ENCODE data around the gene PIH1D1. TPM values are rescaled to one million over a fixed set of nuclear protein-coding genes. Genes with fewer than 3 reads are reported as not detected.
A peak's percentile ranks its signal among the peaks of the same experiment; 100 is the strongest.

Gene PIH1D1
- total RNA-seq, 1 donor from 2014 or later: 54.6 TPM

DNA sequence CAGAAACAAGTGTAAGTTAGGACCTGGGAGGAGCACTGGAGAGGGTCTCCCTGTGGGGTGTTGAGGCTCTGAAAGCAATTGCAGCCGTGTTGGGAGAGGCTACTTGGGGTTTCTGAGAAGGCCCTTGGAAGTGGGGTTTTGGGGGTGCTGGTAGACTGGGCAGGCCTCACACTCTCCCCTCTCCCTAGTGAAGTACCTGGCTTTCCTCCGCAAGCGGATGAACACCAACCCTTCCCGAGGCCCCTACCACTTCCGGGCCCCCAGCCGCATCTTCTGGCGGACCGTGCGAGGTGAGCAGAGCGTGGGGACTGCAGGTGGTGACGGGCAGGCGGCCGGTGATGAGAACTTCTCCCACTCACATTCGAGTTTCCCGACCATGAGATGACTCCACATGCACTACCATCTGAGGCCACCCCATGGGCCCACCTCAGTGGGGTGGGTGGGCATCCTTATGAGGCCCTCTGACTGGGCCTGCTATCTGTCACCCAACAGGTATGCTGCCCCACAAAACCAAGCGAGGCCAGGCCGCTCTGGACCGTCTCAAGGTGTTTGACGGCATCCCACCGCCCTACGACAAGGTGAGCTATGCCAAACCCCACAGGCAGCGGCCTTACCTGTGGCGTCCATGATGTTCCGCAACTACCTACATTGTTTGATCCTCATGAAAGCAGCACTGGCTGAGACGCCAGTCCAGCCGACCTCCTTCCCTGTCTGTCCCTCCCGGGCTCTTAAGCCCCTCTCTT is 38.8 kb upstream of the PIH1D1 start:
- H3K4me1 Mint-ChIP-seq (ENCODE audit: low read depth): peaks cover 24% of the 10 kb centered on the region

DNA sequence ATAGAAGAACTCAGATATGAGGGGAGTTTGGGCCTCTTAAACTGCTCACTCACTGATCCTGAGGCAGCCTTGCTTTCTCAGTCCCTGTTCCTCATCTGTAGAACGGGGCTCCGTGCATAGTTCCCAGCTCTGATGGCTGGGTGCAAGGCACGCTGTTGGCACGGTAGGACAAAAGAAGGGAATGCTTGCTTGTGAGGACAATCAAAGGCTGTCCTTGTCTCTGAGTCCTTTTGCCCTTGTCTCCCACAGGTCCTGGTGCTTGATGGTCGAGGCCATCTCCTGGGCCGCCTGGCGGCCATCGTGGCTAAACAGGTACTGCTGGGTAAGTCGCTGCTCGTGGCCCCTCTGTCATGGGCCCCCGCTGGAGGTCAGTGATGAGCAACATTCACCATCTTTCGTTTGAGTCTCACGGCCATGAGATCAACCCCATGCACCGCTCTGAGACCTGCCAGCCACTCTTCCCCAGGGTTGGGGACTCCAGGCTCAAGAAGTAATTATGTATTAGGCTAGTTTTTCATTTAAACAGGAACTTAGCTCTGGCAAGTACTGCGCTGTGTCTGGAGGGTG is 38.1 kb upstream of the PIH1D1 start:
- Mint-ChIP-seq H3K9me3 (ENCODE audit: low read depth) (no peaks in the 10 kb centered on the region), H3K4me3 (ENCODE audit: unreplicated experiment) (peak overlapping the region; percentile 95), H3K27me3 (ENCODE audit: low read depth) (no peaks in the 10 kb centered on the region), H3K4me1 (ENCODE audit: low read depth) (peaks cover 24% of the 10 kb centered on the region), H3K36me3 (ENCODE audit: low read depth) (peaks cover 43% of the 10 kb centered on the region), H3K27ac (ENCODE audit: unreplicated experiment) (peak overlapping the region; percentile 97)
- no peak for DNase-seq (ENCODE audit: low spot score)
- TF ChIP-seq, protein P1, sequence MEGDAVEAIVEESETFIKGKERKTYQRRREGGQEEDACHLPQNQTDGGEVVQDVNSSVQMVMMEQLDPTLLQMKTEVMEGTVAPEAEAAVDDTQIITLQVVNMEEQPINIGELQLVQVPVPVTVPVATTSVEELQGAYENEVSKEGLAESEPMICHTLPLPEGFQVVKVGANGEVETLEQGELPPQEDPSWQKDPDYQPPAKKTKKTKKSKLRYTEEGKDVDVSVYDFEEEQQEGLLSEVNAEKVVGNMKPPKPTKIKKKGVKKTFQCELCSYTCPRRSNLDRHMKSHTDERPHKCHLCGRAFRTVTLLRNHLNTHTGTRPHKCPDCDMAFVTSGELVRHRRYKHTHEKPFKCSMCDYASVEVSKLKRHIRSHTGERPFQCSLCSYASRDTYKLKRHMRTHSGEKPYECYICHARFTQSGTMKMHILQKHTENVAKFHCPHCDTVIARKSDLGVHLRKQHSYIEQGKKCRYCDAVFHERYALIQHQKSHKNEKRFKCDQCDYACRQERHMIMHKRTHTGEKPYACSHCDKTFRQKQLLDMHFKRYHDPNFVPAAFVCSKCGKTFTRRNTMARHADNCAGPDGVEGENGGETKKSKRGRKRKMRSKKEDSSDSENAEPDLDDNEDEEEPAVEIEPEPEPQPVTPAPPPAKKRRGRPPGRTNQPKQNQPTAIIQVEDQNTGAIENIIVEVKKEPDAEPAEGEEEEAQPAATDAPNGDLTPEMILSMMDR (IDR thresholded peaks at IDR 0.05): no peak

More for the DNA sequence above, 38.8 kb upstream of the PIH1D1 start:
- peaks cover 43% of the 10 kb centered on the region for H3K36me3 Mint-ChIP-seq (ENCODE audit: low read depth)
- no peaks in the 10 kb centered on the region for H3K9me3 Mint-ChIP-seq (ENCODE audit: low read depth)
- DNase-seq (ENCODE audit: low spot score): no peak
- H3K27me3 Mint-ChIP-seq (ENCODE audit: low read depth): no peaks in the 10 kb centered on the region
- peak overlapping the region; percentile 95 for H3K4me3 Mint-ChIP-seq (ENCODE audit: unreplicated experiment)
- H3K27ac Mint-ChIP-seq (ENCODE audit: unreplicated experiment): peak overlapping the region; percentile 97
- TF ChIP-seq, protein P1 (IDR thresholded peaks at IDR 0.05): no peak

DNA sequence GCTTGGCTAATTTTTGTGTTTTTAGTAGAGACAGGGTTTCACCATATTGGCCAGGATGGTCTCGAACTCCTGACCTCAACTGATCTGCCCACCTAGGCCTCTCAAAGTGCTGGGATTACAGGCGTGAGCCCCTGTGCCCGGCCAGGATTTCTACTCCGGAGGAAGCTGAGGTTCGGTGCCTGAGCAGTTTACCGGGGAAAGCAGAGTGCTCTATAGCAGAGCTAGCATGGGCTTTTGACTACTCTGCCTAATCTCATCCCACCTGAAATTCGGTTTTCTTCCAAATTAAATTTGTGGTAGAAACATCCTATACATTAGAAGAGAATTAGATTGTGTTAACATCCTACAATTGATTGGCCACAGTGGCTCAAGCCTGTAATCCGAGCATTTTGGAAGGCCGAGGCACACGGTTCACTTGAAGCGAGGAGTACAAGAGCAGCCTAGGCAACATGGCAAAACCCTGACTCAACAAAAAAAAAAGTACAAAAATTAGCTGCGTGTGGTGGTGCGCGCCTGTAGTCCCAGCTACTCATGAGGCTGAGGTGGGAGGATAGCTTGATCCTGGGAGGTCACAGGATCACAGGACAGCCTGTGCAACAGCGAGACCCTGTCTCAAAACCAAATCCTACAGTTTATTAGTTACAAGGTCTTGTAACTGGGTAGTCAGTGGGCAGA is 37.4 kb upstream of the PIH1D1 start:
- Mint-ChIP-seq H3K9me3 (ENCODE audit: low read depth) (no peaks in the 10 kb centered on the region), H3K4me1 (ENCODE audit: low read depth) (peaks cover 24% of the 10 kb centered on the region), H3K36me3 (ENCODE audit: low read depth) (peaks cover 43% of the 10 kb centered on the region), H3K4me3 (ENCODE audit: unreplicated experiment) (peak overlapping the region; percentile 95), H3K27ac (ENCODE audit: unreplicated experiment) (peak overlapping the region; percentile 97), H3K27me3 (ENCODE audit: low read depth) (no peaks in the 10 kb centered on the region)
- DNase-seq (ENCODE audit: low spot score): no peak
- TF ChIP-seq, protein P1 (IDR thresholded peaks at IDR 0.05): no peak

DNA sequence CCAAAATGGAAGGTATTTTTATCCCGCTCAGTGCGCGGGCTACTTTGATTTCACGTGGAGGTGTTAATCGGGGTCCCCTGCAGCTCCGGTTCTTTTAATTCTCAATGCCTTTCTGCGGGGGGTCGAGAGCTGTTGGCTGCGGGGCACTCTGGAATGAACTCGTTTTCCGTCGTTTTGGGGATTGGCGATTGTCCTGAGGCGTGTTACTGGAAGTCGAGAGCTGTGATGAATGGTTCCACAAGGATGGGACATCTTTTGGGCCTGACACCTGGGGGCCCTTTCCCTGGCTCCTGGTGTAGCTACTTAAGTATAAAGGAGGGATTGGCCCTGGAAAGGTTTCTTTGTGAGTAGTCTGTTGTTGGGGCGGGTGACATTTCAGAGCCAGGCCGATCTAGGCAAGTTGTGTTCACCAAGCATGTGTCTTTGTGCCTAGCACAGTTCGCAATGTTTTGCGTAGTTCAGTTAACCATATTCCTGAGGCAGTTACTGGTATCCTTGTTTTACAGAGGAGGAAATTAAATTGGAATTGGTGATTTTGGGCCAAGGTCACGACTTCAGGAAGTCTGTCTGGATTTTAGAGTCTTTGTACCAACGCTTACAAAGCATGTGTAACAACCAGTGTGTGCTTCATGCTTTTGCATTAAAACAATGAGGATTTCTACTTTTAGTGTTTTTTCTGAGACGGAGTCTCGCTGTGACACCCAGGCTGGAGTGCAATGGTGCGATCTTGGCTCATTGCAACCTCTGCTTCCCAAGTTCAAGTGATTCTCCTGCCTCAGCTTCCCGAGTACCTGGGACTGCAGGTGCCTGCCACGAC is 36.6 kb upstream of the PIH1D1 start:
- peak overlapping the region; percentile 97 for H3K27ac Mint-ChIP-seq (ENCODE audit: unreplicated experiment)
- H3K9me3 Mint-ChIP-seq (ENCODE audit: low read depth): no peaks in the 10 kb centered on the region
- no peak for DNase-seq (ENCODE audit: low spot score)
- no peaks in the 10 kb centered on the region for H3K27me3 Mint-ChIP-seq (ENCODE audit: low read depth)
- TF ChIP-seq, protein P1 (IDR thresholded peaks at IDR 0.05): no peak
- peak overlapping the region; percentile 95 for H3K4me3 Mint-ChIP-seq (ENCODE audit: unreplicated experiment)
- H3K36me3 Mint-ChIP-seq (ENCODE audit: low read depth): peaks cover 43% of the 10 kb centered on the region
- peaks cover 24% of the 10 kb centered on the region for H3K4me1 Mint-ChIP-seq (ENCODE audit: low read depth)

Measured in chondrocyte (in vitro differentiated cells).